ENCODE data around the gene PHLDA2.

Gene PHLDA2

DNA sequence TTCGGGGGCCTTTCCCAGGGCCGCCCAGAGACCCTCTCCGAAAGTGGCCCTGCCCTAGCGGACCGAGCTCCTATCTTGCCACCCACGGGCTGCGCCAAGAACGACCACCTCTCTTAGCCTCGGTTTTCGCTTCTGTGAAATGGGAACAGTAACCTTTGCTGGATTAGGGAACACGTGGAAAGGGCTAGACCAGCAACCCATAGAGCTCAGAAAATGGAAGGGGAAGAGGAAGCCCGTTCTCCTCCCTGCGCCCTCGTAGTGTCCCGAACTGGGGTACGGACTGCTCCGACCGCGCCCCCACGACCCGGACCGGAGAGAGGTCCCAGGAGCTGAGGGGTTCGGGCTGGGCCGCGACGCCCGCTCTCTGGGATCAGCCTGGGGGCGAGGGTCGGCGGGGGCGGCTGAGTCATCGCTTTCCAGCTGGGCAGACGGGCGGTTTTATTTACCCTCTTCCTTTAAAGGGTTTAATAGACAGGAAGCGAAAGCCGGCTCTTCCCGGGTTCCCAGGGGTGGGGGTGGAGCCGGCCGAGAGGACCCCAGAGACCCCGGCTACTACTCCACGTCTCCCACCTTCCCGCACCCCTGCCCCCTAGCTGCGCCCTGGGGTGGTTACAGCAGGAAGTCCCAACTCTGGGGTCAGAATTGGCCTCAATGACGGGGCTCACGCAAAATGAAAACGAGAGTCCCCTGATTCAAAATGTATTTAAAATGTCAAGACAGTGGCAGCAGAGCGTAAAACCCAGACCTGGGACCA lies 907 bp upstream of the PHLDA2 start:
- FAIRE-seq = no peak

DNA sequence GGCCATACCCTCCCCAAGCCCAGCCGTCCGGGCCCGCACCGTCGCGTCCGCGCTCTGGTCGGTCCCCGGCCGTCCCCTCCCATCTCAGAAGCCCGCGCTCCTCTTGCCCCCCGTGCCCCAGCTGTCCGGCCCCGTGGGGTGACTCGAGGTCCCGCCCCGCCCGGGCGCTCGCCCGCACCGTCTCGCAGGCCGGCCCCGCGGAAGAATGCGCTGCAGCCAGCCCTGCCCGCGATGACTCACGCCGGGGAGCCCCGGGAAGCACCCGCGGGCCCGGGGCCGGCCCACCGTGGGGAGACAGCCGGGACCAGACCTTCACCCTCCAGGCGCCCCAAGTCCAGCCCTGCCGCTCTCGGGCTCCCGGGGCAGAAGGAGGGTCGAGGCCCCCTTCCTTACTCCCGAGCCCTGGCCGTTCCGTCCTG lies 320 bp upstream of the PHLDA2 start:
- FAIRE-seq = no peak

DNA sequence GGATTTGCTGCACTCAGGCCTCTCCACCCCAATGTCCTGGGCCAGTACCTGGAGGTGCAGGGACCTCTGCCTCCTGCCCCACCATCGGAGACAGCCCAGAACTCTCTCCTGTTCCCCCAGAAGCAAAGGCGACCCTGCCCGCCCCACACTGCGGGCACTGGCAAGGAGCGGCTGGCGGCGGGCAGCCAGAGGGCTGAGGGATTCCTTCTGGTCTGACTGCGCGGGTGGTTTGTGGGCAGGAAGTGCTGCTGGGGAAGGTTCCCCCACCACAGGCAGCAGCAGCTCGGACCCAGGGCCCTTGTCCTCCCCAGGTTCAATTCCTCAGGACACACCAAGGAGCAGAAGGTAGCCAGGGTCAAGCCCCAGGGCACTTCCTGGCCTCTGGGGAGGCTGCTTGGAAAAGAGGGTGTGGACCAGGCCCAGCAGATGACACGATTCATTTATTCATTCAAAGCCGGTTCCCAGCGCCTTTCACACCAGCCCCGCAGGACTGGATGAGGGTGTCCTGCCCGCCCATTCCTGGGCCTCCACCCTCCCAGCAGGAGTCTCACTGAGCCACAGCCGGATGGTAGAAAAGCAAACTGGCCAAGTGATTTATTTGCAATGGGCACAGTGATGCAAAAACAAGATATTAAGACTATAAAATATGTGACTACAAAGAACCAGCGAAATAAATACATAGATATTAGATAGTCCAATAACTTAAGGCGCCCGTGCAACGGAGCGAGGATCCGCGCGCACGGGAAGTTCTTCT lies 1.2 kb downstream of the PHLDA2 start:
- no peak for FAIRE-seq

DNA sequence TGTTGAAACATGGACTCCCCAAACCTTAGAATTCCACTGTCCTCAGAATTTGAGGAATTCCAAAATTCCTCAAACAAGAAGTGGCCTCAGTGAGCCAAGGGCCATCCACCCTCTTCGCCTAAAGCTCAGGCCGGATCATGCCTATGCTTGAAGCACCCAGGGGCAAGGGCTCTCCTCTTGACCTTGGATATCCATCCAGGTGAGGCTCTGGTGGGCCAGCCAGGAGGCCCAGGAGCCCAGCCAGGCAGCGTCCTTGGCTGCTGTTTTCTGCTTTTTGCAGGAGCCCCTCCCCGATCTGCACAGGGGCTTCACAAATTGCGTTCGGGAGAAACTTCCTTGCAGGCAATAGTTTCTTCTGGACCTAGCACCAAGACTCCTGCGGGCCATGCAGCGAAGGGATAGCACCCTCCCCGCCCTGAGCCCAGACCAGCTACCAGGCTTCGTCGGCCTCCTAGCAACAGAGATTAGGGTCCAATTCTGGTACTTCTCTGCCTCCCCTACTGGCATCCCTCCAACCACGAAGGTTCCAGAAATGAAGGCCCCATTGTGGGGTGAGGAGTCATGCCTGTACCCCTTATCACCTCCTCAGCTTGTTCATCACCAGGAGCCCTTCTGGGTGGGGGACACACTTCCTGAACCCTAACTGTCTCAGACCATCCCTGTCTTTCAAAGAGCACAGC lies 2.0 kb downstream of the PHLDA2 start:
- no peak for FAIRE-seq

DNA sequence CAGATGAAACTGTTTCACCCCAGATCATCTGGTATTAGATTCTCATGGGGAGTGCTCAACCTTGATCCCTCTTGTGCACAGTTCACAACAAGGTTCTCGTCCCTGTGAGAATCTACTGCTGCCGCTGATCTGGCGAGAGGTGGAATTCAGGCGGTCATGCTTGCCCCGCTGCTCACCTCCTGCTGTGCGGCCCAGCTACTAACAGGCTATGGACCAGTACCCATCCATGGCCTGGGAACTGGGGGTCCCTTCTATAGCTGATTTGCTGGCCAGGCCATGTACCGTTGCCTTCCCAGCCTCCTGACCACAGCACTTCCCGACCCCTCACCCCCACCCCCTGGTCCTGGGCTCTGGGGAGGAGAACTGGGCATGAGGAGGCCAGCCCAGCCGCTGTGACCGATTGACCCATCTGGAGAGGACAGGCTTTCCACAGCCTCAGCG lies 2.6 kb downstream of the PHLDA2 start:
- no peak for FAIRE-seq

DNA sequence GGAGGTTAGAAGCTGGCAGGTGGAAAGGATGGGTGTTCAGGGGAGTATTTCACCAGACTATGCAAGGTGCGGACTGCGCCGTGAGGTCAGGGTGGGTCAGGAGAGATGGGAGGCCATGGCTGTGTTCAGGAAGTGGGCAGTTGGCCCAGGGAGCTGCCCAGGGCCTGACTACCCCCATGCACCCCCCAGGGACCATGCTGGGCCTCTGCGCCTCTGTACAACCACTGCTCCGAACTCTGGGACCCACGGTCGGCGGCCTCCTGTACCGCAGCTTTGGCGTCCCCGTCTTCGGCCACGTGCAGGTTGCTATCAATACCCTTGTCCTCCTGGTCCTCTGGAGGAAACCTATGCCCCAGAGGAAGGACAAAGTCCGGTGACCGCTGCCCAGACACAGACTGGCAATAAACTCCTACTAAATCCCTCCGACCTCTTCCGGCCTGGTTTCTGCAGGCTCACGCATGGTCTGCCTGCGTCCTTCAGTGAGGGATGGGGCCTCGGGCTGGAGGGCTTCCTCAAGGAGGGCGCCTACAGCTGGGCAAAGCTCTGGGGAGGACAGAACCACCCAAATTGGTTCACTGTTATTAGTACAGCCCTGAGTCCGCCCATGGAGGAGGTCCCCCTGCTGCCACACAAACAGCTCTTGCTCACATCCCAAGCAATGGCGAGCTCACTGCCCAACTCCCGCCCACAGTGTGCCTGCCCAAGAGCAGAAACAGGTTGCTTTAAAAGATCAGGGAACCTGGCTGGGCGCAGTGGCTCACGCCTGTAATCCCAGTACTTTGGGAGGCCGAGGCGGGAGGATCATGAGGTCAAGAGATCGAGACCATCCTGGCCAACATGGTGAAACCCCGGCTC lies 4.2 kb downstream of the PHLDA2 start:
- no peak for FAIRE-seq

DNA sequence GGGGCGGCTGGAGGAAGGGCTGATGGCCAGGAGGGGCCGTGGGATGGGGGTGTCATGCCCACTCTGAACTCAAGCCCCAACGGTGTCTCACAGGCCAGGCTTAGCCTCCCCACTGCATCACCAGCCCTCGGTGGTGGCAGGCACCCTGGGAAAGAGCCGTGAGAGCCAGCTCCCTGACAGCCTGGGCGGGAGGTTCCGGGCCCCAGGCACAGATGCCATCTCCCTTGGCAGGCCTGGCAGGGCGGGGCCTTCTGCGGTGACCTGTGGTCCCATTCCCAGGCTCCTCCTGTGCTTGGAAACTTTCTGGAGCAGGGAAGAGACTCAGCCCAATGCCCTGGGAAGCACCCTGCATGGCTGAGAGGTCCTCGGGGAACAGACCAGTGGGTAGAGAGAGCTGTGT lies 4.8 kb downstream of the PHLDA2 start:
- no peak for FAIRE-seq

DNA sequence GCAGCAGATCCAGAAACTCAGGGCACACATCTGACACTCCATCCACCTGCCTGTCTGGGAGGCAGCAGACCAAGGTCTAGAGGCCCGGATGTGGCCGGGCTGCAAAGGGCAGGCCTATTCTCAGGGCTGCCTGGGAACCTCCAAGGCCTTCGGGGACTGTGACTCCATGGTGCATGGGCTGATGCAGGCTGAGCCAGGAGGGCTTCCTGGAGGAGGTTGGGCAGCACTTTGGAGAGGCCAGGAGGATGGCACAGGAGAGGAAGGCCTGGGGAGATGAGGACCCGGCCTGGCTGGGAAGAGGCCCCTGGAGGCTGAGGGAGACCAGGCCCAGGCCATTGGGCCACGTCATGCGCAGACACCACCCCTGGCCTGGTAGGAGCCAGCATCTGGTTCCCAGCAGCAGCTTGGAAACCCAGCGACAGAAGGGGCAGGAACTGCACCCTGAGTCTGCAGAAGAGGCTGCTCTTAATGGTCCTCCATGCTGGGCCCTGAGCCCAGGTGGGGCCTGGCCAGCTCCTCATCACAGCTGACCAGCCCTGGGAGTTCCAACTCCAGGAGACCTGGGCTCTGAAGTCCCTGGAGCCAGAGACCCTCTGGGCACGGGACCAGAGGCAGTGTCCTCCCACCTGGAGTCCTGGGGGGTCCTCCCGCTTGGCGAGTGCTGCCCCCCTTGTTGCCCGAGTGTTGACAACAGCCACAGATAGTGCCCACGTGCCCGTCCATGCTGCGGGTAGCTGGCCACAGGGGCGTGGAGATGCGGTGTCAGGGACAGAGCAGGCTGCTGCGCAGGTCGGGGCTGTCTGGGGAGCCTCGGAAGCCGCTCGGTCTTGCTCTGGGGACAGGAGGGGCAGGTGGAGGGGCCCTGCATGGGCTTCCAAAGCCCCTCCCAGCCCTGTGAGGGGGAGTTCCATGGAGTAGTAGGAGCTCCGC lies 5.5 kb downstream of the PHLDA2 start:
- FAIRE-seq = no peak

DNA sequence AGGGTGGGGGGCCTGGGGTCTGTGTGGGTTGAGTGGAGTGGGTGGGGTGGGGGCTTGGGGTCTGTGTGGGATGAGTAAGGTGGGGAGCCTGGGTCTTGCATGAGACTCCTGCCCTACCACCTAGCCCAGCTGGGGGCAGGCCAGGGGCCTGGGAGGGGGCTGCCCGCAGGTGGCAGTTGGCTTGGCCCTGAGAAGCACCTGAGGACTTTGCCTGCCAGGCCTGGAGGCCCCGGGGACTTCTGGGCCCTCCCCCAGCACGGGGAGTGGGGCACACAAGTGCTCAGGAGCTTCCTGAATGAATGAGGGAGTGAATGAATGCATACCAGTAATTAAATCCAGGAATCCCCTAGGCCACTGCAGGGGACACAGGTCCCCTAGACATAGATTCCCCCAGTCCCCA lies 6.6 kb downstream of the PHLDA2 start:
- FAIRE-seq = no peak

DNA sequence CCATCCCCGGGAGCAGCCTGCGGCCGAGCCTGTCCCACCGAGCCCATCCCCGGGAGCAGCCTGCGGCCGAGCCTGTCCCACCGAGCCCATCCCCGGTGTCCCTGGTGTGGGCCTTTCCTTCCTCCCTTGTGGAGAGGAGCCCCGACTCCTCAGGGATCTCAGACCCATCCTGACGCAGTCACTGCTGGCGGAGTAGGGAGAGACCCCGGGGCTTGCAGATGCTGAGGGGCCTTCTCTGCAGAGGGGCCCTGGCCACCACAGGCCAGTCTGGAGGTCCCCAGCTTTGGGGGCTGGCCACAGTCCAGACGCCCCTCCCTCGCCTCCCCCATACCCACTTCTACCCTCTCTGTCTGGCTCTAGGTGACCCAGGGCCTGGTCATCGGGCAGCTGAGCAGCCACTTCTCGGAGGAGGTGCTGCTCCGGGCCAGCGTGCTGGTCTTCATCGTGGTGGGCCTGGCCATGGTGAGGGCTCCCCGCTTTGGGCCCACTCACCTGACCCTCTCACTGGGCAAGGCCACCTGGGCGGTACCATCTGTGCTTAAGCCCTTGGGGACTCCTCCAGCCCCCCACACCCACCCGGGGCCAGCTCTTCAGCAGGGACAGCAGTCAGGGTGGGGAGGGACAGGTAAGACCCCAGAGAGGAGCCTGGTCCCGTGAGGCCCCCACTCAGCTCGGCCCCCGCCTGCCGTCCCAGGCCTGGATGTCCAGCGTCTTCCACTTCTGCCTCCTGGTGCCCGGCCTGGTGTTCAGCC lies 7.3 kb downstream of the PHLDA2 start:
- no peak for FAIRE-seq

DNA sequence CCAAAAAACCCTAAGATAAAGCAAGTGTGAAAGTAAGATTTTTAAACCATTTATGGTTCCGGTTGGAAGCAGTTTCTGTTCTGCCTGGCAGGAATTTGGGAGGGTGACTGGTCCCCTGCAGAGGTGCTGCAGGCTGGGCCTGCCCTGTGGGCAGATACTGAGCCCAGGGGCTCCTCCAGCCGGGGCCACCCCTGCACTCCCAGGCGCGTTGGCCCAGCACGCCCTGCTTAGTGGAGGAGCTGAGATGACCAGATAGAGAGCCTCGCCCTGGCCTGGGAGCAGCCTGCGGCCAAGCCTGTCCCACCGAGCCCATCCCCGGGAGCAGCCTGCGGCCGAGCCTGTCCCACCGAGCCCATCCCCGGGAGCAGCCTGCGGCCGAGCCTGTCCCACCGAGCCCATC lies 8.0 kb downstream of the PHLDA2 start:
- no peak for FAIRE-seq

DNA sequence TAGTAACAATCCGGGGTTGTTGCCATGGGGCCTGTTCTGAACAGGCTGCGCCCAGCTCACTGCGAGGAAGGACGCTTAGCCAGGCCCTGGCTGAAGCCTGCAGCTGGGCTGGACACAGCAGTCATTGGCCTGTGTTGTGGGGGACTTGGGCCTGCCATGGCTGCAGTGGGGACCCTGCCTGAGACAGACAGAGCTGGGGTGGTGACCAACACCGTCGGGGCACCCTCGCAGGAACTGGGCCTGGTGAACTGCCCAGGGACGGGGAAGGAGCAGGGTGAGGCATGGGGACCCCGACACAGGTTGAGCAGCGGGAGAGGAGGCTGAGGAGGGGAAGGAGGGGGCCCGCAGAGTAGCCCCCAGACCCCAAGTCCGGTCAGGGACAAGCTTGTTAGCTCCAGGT lies 8.9 kb downstream of the PHLDA2 start:
- no peak for FAIRE-seq

DNA sequence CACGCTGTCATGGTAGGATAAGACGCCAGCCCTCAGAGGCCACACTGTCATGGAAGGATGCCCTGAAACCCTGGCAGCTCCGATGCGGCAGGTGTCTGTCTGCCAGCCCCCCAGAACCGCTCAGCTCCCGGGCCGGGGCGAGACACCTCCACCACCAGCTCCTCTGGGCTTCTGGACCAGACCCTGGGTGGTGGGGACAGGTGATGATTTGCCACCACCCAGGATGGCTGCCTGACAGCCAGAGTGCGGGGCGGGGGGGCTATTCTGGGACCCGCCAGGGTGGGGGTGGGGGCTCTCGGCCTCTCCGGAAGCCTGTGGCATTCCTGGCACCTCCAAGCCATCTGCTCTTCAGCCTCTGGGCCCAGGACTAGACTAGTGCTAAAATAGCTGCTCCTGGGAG lies 9.4 kb downstream of the PHLDA2 start:
- FAIRE-seq = no peak

DNA sequence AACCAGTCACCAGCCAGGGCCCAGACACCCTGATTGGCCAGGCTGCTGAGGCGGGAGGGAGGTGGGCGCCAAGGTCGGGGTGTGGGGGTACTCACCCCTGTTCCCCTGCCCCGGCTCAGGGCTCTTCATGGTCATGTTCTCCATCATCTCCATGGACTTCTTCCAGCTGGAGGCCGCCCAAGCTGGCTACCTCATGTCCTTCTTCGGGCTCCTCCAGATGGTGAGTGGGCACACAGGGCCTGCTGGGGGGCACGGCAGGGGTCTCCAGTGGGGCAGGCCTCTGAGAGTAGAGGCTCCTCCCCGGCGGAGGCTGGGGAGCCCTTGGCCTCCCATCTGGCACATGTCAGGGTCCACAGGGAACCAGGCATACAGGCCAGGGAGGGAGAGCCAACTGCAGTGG lies 10.0 kb downstream of the PHLDA2 start:
- no peak for FAIRE-seq

DNA sequence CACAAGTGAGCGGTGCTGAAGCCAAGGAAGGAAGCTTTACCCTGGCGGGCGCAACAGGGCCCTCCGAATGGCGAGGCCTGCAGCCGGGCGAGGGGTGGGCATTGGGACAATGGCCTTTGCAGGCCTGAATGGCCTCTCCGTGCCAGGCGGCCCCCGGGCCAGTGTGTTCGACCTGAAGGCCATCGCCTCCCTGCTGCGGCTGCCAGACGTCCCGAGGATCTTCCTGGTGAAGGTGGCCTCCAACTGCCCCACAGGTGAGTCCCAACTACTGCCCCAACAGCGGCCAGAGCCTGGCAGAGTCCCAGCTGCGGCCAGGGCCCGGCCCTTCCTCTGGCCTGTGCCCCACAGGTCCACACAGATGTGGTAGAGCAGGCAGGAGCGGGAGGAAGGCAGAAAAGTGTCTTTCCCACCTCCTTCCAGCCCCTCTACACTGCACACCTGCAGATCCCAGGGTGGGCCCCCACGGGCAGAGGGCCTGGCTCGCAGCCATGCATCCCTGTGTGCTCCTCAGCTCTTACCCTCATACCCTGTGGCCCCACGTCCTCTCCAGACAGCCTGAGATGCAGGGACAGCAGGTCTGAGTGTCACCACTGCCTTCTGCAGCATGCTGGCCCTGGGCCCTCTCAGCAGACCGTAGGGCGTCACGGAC lies 11.3 kb downstream of the PHLDA2 start:
- FAIRE-seq = no peak

DNA sequence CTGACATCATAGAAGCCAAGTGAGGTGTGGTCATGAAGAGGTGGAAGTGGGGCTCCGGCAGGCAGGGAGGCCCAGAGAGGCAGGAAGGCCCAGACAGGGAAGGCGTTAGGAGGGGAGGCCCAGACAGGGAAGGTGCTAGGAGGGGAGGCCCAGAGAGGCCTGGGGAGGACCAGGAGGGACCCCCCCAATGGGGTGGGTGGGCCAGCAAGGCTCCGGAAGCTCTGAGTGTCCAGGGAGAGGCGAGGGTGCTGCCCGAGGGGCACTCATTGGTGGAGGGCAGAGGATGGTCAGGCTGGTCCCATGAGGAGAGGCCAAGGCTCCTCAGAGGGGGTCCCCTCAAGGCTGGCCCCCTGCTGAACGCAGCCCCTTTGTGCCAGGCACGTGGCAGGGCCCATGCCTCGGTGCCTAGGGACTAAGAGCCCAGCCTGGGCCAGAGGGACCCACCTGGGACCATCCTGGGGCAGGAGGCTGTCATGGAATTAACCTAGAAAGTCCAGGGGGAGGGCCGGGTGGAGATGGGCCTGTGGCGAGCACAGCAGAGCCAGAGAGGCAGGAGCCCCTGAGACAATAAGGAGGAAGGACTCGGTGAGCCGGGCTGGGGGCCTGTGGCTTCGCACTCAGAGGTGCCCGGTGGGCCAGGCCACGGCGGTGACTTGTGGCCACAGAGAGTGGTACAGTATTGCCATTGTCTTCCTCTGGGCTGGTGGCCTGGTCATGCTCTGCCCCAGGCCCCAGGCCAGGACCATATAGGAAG lies 12.2 kb downstream of the PHLDA2 start:
- FAIRE-seq = no peak

DNA sequence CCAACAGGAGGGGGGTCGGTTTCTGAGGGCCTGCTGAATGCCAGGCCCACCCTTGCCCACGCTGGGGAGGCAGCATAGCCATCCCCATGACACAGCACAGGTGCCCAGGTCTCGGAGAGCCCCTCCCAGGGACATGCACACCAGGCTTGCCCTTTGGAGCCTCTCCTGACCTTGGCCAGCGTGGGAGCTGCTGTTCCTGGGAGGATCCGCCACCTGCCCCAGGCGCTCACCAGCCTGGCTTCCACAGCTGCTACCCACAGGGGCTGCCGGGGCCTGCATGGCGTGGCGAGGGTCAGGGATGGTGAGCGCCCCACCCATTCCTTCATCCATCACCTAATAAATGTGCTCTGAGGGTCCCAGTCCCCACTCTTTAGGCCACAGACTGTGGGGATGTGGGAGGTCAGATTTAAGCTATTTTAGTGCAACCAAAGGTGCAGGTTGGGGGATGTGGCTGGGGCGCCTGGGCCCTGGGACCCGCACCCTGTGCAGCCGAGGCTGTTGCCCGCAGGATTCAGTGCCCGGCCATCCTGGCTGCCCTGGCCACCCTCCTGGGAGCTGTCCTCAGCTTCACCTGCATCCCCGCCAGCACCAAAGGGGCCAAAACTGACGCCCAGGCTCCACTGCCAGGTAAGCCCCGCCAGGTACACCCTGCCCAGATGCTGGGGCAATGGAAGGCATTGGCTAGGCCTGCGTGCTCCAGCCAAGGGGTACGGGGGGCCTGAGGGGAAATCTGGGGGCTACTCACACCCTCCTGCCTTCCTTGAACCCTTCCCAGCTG lies 12.9 kb downstream of the PHLDA2 start:
- no peak for FAIRE-seq

DNA sequence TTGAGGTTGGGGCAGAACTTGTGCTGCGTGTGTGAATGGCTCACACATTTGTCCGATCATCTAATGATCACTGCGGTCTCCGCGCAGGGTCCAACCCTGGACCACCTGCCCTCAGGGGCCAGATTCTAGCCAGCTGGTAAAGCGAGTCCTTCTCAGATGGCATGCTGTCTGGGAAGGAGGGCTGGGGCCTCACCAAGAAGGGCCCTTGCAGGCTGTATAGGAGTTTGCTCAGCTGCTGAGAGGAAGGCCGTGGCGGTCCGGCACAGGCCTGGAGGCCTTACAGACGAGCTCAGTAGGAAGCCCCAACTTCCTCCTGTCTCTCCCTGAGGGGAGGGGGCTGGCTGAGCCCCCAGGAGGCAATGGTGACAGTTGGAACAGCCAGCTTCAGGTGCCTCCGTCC lies 13.7 kb downstream of the PHLDA2 start:
- no peak for FAIRE-seq
